Dermis blood vessel endothelial cell (primary cell): ENCODE results near the gene LY6G6C. TPM values are rescaled to one million over a fixed set of nuclear protein-coding genes. Genes with fewer than 3 reads are reported as not detected.

Source experiments
- DNase-seq: peaks from one replicate; pipeline ENCODE4 v3.0.0; 2010
- total RNA-seq: library from RNA; depleted of rRNA; stranded (reverse); fragments of >200 nt; gene quantifications from 2 replicates; pipeline ENCODE4 v1.2.3, GENCODE V29; 2014

The LY6G6C gene
- total RNA-seq, 1 donor from 2014 or later: not detected

DNA sequence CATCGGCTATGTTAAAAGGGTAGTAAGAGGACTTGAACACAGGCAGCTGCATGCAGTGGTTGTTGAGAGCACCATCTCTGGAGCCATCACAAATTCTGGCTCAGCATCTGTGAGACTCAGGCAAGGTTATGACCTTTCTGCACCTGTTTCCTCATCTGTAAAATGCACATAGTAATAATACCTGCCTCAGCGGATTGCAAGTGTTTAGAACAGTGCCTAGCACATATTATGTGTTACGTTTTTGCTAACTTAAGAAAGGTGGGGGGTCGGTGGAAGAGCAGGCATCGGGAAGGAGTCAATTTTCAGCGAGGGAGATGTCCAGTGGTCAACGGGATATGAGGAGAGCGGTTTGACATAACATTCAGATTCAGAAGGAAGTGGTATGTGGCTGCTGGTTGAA lies 43.6 kb downstream of the LY6G6C start:
- DNase-seq: no peak

DNA sequence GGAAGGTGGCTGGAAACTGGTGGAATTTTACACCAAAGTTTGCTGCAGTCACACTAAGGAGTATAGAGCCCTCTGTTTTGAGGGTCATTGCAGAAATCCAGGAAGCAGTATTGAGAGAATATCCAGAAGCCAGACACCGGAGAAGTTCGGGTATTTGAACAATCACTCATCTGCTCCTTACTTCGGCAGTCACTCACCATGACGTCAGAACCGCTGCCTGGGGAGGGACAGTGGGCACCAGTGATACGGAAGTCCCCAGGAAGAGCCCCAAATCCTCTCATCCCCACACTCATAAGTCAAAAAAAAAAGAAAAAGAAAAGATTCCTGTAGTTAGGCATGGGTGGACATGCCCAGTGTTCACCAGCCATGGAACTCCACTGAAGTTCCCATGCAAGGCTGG lies 44.6 kb downstream of the LY6G6C start:
- DNase-seq: no peak

DNA sequence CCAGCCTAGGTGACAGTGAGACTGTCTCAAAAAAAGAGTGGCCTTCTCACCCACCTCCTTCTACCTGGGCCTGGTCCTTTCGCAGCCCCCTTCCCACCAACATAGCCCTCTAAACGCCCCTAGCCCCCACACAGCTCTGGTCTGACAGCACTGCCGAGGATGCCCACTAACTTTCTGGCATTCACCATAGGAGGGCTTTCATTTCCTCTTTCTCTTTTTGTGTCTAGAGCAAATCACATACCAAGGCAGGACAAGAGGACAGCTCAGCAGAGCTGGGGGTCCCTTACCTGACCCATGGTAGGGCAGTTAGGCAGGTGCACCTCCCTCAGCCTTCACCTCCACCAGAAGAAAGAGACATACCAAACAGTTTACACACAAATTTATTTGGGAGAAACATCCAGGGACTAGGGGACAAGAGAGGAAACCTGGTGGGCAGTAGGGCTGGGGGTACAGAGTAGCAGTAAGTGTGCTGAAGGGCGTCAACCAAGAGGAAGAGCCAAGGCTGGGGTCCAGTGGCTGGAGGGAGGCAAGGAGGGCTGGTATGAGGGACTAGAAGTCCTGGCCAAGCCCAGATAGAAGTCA lies 45.1 kb downstream of the LY6G6C start:
- no peak for DNase-seq

DNA sequence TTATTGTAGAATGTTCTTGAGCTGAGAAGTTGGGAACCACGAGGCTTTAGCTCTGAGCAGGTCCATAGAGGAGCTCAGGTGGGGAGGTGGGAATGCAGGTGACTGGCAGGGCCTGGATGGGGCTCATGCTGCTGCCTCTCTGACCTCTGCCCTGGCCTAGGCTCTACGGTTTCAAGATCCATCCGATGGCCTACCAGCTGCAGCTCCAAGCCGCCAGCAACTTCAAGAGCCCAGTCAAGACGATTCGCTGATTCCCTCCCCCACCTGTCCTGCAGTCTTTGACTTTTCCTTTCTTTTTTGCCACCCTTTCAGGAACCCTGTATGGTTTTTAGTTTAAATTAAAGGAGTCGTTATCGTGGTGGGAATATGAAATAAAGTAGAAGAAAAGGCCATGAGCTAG lies 51.9 kb downstream of the LY6G6C start, which contains the start of gene LY6G5B:
LY6G5B (plus strand) TSS at position 301 of the 400 bp plus-strand sequence. CDS start 975 bp downstream, outside the sequence.
- no peak for DNase-seq

Other genes starting within 250 kb of the LY6G6C start
- 14.5 and 29.3 TPM in 2 replicates for gene MICB, start 223.6 kb downstream of the LY6G6C start, total RNA-seq
- gene MCCD1, start 192.8 kb downstream of the LY6G6C start, total RNA-seq: not detected in 2 replicates
- gene DDX39B, start 179.7 kb downstream of the LY6G6C start, total RNA-seq: 308 and 381 TPM in 2 replicates
- 0.19 and 0.51 TPM in 2 replicates for gene ATP6V1G2, start 175.1 kb downstream of the LY6G6C start, total RNA-seq
- gene NFKBIL1, start 174.1 kb downstream of the LY6G6C start, total RNA-seq: 21.0 and 30.8 TPM in 2 replicates
- not detected in 2 replicates for gene LTA, start 149.5 kb downstream of the LY6G6C start, total RNA-seq
- 0.17 TPM in 1 of 2 replicates, not detected in the other for gene TNF, start 146.2 kb downstream of the LY6G6C start, total RNA-seq
- 3.4 and 30.5 TPM in 2 replicates for gene LTB, start 139.3 kb downstream of the LY6G6C start, total RNA-seq
- 0.37 TPM in 1 of 2 replicates, not detected in the other for gene LST1, start 135.5 kb downstream of the LY6G6C start, total RNA-seq
- gene NCR3, start 128.7 kb downstream of the LY6G6C start, total RNA-seq: not detected in 2 replicates
- gene AIF1, start 106.5 kb downstream of the LY6G6C start, total RNA-seq: not detected in 2 replicates
- gene PRRC2A, start 101.0 kb downstream of the LY6G6C start, total RNA-seq: 32.2 and 70.8 TPM in 2 replicates
- gene BAG6, start 69.1 kb downstream of the LY6G6C start, total RNA-seq: 133 and 309 TPM in 2 replicates
- gene APOM, start 65.9 kb downstream of the LY6G6C start, total RNA-seq: 0.34 and 0.37 TPM in 2 replicates
- gene C6orf47, start 61.0 kb downstream of the LY6G6C start, total RNA-seq: 20.6 and 28.6 TPM in 2 replicates
- gene GPANK1, start 56.7 kb downstream of the LY6G6C start, total RNA-seq: 11.9 and 12.9 TPM in 2 replicates
- 111 and 116 TPM in 2 replicates for gene CSNK2B, start 55.7 kb downstream of the LY6G6C start, total RNA-seq
- 1.8 and 3.2 TPM in 2 replicates for gene LY6G5B, start 51.8 kb downstream of the LY6G6C start, total RNA-seq
- 3.6 and 4.5 TPM in 2 replicates for gene LY6G5C, start 40.7 kb downstream of the LY6G6C start, total RNA-seq
- 60.7 and 66.9 TPM in 2 replicates for gene ABHD16A, start 18.4 kb downstream of the LY6G6C start, total RNA-seq
- not detected in 2 replicates for gene LY6G6F, start 14.9 kb downstream of the LY6G6C start, total RNA-seq
- not detected in 2 replicates for gene LY6G6D, start 6.4 kb downstream of the LY6G6C start, total RNA-seq
- not detected in 2 replicates for gene MPIG6B, start 1.6 kb upstream of the LY6G6C start, total RNA-seq
- gene DDAH2, start 7.6 kb upstream of the LY6G6C start, total RNA-seq: 126 and 150 TPM in 2 replicates
- gene CLIC1, start 14.8 kb upstream of the LY6G6C start, total RNA-seq: 543 and 615 TPM in 2 replicates
- 7.1 and 8.5 TPM in 2 replicates for gene MSH5, start 18.3 kb upstream of the LY6G6C start, total RNA-seq
- 1.4 and 2.4 TPM in 2 replicates for gene SAPCD1, start 40.9 kb upstream of the LY6G6C start, total RNA-seq
- gene VWA7, start 55.6 kb upstream of the LY6G6C start, total RNA-seq: 0.05 and 0.34 TPM in 2 replicates
- gene VARS1, start 74.0 kb upstream of the LY6G6C start, total RNA-seq: 39.7 and 116 TPM in 2 replicates
- gene LSM2, start 85.2 kb upstream of the LY6G6C start, total RNA-seq: 32.0 and 36.9 TPM in 2 replicates
- gene HSPA1L, start 93.5 kb upstream of the LY6G6C start, total RNA-seq: 0.51 and 0.85 TPM in 2 replicates
- 139 and 155 TPM in 2 replicates for gene HSPA1A, start 93.8 kb upstream of the LY6G6C start, total RNA-seq
- 68.8 and 71.5 TPM in 2 replicates for gene HSPA1B, start 106.0 kb upstream of the LY6G6C start, total RNA-seq
- gene NEU1, start 141.1 kb upstream of the LY6G6C start, total RNA-seq: 66.8 and 78.1 TPM in 2 replicates
- 0.05 and 0.17 TPM in 2 replicates for gene SLC44A4, start 157.3 kb upstream of the LY6G6C start, total RNA-seq
- 45.9 and 58.9 TPM in 2 replicates for gene EHMT2, start 176.0 kb upstream of the LY6G6C start, total RNA-seq
- gene ZBTB12, start 180.3 kb upstream of the LY6G6C start, total RNA-seq: 3.6 and 4.9 TPM in 2 replicates
- gene C2, start 206.0 kb upstream of the LY6G6C start, total RNA-seq: not detected in 2 replicates
- 1.6 and 2.0 TPM in 2 replicates for gene CFB, start 224.3 kb upstream of the LY6G6C start, total RNA-seq
- gene NELFE, start 237.2 kb upstream of the LY6G6C start, total RNA-seq: 111 and 114 TPM in 2 replicates
- gene SKIC2, start 237.4 kb upstream of the LY6G6C start, total RNA-seq: 37.3 and 48.2 TPM in 2 replicates